IPS-15b (cell line): Measurements from ENCODE around the gene BCAS4.
"Not testable (repeated sequence)": the region's sequence is repeated elsewhere in the genome, so short reads cannot be mapped to it uniquely, and the experiment has no call there.

Experiments
- H3K27me3 ChIP-seq: one replicate; pipeline ENCODE4 v1.6.1; 2013; ENCODE audit warnings: low read length; ENCODE audit not compliant: control insufficient read depth, insufficient read depth
- H3K36me3 ChIP-seq: one replicate; pipeline ENCODE4 v1.6.1; 2013; ENCODE audit warnings: low read length; ENCODE audit not compliant: control insufficient read depth, insufficient read depth
- H3K4me1 ChIP-seq: one replicate; pipeline ENCODE4 v1.6.1; 2013; ENCODE audit warnings: mild to moderate bottlenecking, low read length; ENCODE audit not compliant: control insufficient read depth, insufficient read depth
- H3K4me3 ChIP-seq: one replicate; pipeline ENCODE4 v1.5.1; 2013; ENCODE audit warnings: low read depth, low read length
- H3K9ac ChIP-seq: one replicate; pipeline ENCODE4 v1.6.1; 2013; ENCODE audit warnings: low read depth, mild to moderate bottlenecking, low read length
- H3K9me3 ChIP-seq: one replicate; pipeline ENCODE4 v1.6.1; 2013; ENCODE audit warnings: mild to moderate bottlenecking, low read length; ENCODE audit not compliant: control insufficient read depth, insufficient read depth

Gene BCAS4

DNA sequence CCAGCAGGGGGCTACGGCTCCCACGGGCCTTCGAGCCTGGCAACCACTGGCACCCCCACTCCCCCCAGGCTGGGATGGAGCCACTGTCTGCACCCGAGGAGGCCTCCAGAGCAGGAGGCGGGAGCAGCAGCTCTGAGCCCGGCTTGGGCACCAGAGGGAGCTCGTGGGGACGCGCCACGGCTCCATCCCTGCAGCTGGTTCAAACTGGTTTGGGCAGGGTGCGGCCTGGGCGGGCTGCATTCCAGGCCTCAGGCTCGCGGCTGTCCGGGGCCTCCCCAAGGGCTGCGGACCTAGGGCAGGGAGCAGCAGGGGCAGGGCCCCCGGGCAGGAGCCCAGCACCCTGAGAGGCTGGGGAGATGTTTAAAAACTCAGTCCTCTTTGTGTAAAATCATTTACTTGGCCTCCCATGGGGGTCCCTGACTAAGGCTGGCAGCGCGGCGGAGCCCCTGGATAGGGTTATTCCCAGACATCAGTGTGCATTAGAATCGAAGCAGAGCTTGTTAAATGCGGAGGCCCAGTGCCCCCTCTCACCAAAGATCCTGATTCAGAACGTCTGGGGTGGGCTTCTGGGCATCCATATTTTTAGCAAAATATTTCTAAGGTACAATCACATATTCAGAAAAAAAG, 4.1 kb upstream of the BCAS4 start:
- Histone ChIP-seq H3K36me3 (no peaks in the 10 kb centered on the region), H3K4me3 (no peak overlapping the region), H3K27me3 (peaks cover 3% of the 10 kb centered on the region), H3K9ac (no peak overlapping the region), H3K9me3 (no peaks in the 10 kb centered on the region), H3K4me1 (peaks cover 8% of the 10 kb centered on the region)

DNA sequence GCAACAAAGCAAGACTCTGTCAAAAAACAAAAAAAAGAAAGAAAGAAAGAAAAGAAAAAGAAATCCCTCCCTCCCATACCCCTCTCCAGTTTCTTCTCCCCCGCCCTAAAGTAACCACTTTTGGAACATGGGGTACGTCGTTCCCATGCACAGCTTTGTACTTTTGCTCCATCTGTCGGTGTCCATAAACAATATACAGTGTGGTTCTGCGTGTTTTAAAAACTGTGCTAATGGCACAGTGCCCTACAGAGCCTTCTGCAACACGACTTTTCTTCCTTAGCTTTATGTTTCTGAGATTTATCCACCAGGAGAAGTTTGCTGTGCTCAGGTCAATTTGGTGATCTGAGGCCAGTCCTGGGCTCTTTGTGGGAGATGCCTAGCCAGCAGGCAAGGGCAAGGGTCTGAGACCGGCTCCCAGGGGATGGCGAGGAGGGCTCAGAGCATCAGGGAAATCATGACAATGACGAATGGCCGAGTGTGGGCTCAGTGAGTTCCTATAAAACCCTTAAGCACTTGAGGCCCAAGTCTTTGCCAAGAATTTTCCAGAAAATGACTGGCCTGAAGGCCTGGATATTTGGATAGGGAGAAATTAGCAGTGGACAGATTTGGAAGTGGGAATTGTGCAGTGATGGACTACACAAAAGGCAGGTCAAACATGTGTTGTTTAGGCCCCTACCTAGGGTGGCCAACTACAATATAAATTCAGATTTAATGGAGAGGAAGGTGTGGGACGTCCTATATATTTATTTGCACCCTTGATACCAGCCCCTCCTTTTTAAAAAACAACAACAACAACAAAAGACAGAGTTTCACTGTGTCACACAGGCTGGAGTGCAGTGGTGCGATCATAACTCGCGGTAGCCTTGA, 1.9 kb upstream of the BCAS4 start:
- Histone ChIP-seq H3K9ac (no peak overlapping the region), H3K4me1 (peaks cover 8% of the 10 kb centered on the region), H3K36me3 (no peaks in the 10 kb centered on the region), H3K27me3 (peaks cover 4% of the 10 kb centered on the region), H3K9me3 (no peaks in the 10 kb centered on the region), H3K4me3 (no peak overlapping the region)

DNA sequence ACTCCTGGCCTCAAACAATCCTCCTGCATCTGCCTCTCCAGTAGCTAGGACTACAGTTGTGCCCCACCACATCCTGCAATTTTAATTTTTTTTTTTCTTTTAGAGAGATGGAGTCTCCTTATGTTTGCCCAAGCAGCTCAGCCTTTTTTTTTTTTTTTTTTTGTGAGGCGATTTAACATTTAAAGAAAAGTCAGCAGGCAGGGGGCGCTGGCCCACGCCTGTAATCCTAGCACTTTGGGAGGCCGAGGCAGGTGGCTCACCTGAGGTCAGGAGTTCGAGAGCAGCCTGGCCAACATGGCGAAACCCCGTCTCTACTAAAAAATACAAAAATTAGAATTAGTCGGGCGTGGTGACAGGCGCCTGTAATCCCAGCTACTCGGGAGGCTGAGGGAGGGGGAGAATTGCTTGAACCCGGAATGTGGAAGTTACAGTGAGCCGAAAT, 1.3 kb upstream of the BCAS4 start:
- H3K36me3 ChIP-seq, H3K4me1 ChIP-seq, H3K9ac ChIP-seq, H3K27me3 ChIP-seq, H3K4me3 ChIP-seq, H3K9me3 ChIP-seq: not testable (repeated sequence)

DNA sequence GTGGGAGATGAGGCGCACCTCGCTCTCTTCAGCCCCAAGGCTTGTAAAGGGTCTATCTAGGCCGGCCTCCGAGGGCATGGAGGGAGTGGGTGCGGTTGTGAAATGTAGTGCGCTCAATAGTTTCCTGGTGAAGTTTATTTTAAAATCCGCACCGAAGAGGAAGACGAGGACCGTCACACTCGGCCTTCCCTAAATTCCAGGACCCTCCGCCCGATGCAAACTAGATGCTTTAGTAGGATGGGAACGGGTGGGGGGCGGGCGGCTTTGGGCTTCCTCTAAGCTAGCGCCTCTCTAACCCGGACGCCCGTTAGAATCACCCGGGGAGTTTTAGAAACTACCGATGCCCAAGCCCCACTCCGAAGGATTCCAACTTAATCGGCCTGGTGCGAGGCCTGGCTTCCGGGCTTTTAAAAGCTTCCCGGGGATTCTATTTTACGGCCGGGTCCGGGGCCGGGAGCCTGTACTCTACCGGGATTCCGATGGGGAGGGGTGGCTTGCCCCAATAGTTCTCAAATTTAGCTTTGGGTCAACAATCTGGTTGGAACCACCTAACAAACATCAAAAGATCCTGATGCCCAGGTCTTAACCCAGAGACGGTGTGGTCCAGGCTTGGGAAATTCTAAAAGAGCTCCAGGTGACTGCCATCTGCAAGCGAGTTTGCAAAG, 548 bp upstream of the BCAS4 start:
- H3K4me3 ChIP-seq: peak overlapping the region; percentile 39

DNA sequence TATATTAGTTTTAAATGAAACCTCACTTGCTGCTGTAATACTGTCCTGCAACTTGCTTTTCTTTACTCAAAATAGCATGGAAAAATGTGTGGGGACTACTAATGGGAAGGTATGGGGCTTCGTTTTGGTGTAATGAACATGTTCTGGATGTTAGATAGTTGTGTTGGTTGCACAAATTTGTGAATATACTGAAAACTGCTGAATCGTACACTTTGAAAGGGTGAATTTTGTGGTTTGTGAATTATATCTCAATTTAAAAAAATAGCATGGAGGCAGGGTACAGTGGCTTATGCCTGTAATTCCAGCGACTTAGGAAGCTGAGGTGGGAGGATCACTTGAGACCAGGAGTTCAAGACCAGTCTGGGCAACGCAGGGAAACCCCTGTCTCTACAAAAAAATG, 2.3 kb downstream of the BCAS4 start:
- Histone ChIP-seq H3K27me3 (peaks cover 4% of the 10 kb centered on the region), H3K4me3 (no peak overlapping the region), H3K36me3 (no peaks in the 10 kb centered on the region), H3K9ac (no peak overlapping the region), H3K9me3 (no peaks in the 10 kb centered on the region), H3K4me1 (no peaks in the 10 kb centered on the region)

More for the DNA sequence above, 548 bp upstream of the BCAS4 start:
- Histone ChIP-seq H3K4me1 (peaks cover 8% of the 10 kb centered on the region), H3K9ac (no peak overlapping the region), H3K27me3 (peaks cover 4% of the 10 kb centered on the region), H3K9me3 (no peaks in the 10 kb centered on the region), H3K36me3 (no peaks in the 10 kb centered on the region)

DNA sequence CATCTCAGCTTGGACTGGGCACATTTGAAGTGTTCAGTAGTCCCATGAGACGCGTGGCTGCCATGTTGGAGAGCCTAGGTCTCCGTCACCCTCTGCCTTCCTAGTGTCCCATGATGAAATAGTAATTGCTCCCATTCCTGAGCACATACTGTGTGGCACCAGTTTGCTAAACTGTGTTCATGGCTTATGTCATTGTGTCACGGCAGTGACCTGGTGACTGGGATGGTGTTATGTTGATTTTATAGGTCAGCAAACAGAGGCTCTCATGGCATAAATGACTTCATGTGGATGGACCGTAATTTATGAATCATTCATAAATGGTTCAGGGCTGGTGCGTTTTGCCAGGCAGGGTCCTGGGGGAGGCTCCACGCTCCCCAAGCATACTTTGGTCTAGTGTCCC, 3.8 kb downstream of the BCAS4 start:
- Histone ChIP-seq H3K36me3 (no peaks in the 10 kb centered on the region), H3K4me1 (no peaks in the 10 kb centered on the region), H3K27me3 (peaks cover 4% of the 10 kb centered on the region), H3K4me3 (no peak overlapping the region), H3K9ac (no peak overlapping the region), H3K9me3 (no peaks in the 10 kb centered on the region)

DNA sequence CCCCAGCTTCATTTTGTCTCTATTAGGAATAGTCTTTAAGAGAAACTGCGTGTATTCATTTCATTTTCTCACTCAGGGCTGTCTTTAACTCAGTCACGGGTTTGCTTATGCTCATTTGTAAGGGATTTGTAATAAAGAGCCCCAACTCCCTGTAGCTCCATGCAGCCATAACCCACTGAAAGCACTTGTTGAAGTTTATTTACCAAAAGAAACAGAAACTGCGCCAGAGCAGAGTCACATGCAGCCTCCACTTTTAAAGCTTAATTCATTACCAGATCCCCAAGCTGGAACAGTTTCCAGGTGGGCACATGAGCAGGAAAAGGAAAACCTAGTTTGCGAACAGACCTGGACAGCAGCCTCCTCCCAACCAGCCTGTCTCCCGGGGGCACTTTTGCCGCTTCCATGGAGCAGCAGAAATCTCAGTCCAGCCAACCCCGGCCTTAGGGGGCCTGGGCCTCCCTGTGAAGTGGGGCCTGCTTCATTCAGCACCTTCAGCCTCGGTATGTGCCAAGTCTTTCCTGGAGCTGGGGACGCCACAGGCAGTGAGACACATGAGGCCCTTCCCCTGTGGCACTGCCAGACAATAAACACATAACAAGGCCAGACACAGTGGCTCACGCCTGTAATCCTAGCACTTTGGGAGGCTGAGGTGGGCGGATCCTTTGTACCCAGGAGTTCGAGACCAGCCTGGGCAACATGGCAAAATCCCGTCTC, 4.5 kb downstream of the BCAS4 start:
- H3K36me3 ChIP-seq: no peaks in the 10 kb centered on the region
- peaks cover 4% of the 10 kb centered on the region for H3K27me3 ChIP-seq
- H3K4me1 ChIP-seq: peaks cover under 1% of the 10 kb centered on the region
- no peak overlapping the region for H3K4me3 ChIP-seq
- no peaks in the 10 kb centered on the region for H3K9me3 ChIP-seq
- no peak overlapping the region for H3K9ac ChIP-seq

DNA sequence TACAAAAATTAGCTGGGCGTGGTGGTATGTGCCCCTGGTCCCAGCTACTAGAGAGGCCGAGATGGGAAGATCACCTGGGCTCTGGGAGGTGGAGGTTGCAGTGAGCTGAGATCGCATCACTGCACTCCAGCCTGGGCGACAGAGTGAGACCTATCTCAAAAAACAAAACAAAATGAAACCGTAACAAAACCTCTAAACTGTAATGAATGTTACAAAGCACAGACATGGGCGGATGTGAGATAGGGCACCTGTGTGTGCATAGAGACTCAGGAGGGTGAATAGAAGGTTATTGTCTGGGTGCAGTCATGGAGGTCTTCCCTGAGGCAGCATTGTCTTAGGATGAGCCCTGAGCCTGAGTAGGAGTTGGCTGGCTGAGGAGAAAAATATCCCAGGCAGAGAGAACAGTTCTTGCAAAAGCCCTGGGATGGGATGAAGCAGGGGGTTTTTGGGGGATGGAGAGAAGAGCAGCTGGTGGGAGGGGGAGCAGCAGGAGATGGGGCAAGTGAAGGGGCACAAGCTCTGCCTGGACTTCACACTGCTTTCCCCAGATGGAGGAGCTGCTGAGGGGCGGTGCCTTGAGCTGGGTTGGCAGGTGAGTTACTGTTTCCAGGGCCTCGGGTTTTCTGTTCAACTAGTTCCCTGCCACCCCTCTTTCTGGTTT, 5.2 kb downstream of the BCAS4 start:
- Histone ChIP-seq H3K9ac (no peak overlapping the region), H3K9me3 (no peaks in the 10 kb centered on the region), H3K27me3 (peaks cover 4% of the 10 kb centered on the region), H3K36me3 (no peaks in the 10 kb centered on the region), H3K4me1 (peaks cover 4% of the 10 kb centered on the region), H3K4me3 (no peak overlapping the region)

DNA sequence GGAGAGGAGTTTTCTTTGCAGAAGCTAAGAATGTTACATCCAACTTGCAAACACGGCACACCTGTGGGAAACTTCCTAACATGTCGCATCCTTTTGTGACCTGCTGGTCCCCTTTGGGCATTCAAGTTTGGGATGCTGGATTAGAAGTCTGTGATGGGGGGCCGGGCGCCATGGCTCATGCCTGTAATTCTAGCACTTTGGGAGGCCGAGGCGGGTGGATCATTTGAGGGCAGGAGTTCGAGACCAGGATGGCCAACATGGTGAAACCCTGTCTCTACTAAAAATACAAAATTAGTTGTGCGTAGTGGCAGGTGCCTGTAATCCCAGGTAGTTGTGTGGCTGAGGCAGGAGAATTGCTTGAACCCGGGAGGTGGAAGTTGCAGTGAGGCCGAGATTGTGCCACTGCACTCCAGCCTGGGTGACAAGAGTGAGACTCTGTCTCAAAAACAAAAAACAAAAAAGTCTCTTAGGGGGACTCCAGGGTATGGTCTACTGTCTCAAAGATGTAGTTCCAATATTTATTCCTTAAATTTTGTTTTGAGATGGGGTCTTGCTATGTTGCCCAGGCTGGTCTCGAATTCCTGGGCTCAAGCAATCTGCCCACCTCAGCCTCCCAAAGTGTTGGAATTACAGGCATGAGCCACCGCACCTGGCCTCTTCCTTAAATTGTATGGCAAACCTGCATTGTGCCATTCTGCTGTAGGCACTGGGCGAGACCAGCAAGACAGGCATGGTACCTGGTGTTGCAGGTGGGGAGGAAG, 6.3 kb downstream of the BCAS4 start:
- H3K4me3 ChIP-seq, H3K9ac ChIP-seq, H3K27me3 ChIP-seq, H3K9me3 ChIP-seq, H3K36me3 ChIP-seq, H3K4me1 ChIP-seq: not testable (repeated sequence)

DNA sequence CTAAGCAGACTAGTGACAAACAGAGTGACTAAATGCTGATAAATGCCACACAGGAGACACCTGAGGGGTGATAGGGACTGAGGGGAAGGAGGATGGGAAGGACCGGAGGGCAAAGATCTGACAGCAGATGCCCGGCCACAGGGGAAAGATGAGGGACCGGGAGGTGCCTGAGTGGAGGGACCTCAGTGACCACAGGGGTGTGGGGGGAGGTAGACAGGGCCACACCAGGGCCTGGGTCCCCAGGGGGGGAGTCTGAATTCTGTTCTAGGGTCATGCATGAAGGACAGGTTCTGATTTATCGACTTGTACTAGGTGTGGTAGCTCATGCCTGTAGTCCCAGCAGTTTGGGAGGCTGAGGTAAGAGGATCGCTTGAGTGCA, 6.9 kb downstream of the BCAS4 start:
- Histone ChIP-seq H3K36me3 (no peaks in the 10 kb centered on the region), H3K4me1 (peaks cover 4% of the 10 kb centered on the region), H3K9me3 (no peaks in the 10 kb centered on the region), H3K27me3 (no peaks in the 10 kb centered on the region), H3K4me3 (no peak overlapping the region), H3K9ac (no peak overlapping the region)

DNA sequence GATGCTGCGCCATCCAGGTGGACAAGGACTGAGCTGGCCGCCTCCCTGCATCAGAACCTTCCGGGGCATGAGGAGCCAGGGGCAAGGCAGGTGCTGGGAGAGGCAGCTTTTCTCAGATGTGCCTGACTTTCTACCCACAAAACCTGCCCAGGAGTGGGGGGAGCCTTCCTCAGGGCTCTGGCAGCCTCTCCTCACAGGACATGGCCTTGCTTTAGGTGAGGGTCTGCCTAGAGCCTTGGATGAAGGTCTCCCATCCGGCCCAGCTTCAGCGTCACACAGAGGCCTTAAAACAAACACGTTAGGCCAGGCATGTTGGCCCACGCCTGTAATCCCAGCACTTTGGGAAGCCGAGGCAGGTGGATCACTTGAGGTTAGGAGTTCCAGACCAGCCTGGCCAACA, 7.4 kb downstream of the BCAS4 start:
- H3K9ac ChIP-seq: no peak overlapping the region
- no peaks in the 10 kb centered on the region for H3K27me3 ChIP-seq
- no peak overlapping the region for H3K4me3 ChIP-seq
- H3K9me3 ChIP-seq: no peaks in the 10 kb centered on the region
- H3K36me3 ChIP-seq: no peaks in the 10 kb centered on the region
- peaks cover 4% of the 10 kb centered on the region for H3K4me1 ChIP-seq
